B cell (primary cell): ENCODE data around the gene NKG7.

ENCODE experiments used
- EZH2 ChIP-seq: IDR thresholded peaks from 2 replicates; pipeline ENCODE4 v1.6.1; 2012; ENCODE audit warnings: borderline replicate concordance, low read depth, mild to moderate bottlenecking, moderate library complexity, low read length; ENCODE audit not compliant: insufficient read depth, poor library complexity, severe bottlenecking
- TF ChIP-seq, protein P1 (sequence below): fragments of 200-600 bp; IDR thresholded peaks from one replicate; pipeline ENCODE4 v1.8.0; 2022; ENCODE audit warnings: antibody characterized with exemption, mild to moderate bottlenecking

DNA sequence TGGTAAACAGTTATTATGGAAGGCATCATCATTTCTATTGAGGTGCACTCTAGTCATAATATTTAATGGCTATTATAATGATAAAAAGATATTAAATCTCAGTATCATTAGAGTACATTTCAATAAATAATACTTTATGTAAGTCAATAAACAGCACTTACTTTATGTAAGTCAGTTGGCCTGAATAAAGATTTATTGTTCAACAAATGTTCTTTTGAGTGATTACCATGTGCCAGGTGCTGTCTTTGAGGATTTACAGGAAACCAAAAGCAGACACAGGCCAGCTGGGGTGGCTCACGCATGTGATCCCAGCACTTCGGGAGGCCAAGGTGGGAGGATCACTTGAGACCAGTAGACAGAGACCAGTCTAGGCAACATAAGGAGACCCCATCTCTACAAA is 5.0 kb upstream of the NKG7 start:
- TF ChIP-seq, protein P1, sequence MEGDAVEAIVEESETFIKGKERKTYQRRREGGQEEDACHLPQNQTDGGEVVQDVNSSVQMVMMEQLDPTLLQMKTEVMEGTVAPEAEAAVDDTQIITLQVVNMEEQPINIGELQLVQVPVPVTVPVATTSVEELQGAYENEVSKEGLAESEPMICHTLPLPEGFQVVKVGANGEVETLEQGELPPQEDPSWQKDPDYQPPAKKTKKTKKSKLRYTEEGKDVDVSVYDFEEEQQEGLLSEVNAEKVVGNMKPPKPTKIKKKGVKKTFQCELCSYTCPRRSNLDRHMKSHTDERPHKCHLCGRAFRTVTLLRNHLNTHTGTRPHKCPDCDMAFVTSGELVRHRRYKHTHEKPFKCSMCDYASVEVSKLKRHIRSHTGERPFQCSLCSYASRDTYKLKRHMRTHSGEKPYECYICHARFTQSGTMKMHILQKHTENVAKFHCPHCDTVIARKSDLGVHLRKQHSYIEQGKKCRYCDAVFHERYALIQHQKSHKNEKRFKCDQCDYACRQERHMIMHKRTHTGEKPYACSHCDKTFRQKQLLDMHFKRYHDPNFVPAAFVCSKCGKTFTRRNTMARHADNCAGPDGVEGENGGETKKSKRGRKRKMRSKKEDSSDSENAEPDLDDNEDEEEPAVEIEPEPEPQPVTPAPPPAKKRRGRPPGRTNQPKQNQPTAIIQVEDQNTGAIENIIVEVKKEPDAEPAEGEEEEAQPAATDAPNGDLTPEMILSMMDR: no peak
- no peak for TF ChIP-seq EZH2
